Left lung (tissue), 10 donors: ENCODE data around the gene ARHGAP26. TPM values are rescaled to one million over a fixed set of nuclear protein-coding genes. Genes with fewer than 3 reads are reported as not detected.

ENCODE experiments used
- ATAC-seq: fragments of 200-7000 bp; cut with Tn5 transposase; one replicate; pipeline ENCODE4 v1.9.1; 2020; ENCODE audit warnings: moderate library complexity
- DNase-seq, 4 donors: peaks; one replicate each; pipeline ENCODE4 v3.0.0-alpha.2; 2013 to 2020
- H3K27ac ChIP-seq, 2 donors: fragments of 200-600 bp; sonication (generic) in 1 of 2; one replicate each; pipeline versions ENCODE4 v1.5.0 to v1.8.0; 2020 to 2021
- H3K27me3 ChIP-seq, 2 donors: fragments of 200-600 bp; sonication (generic) in 1 of 2; one replicate each; pipeline versions ENCODE4 v1.5.0 to v1.8.0; 2020 to 2021
- H3K36me3 ChIP-seq, 2 donors: fragments of 200-600 bp; sonication (generic) in 1 of 2; one replicate each; pipeline versions ENCODE4 v1.5.0 to v1.8.0; 2020 to 2021
- H3K4me1 ChIP-seq, 2 donors: fragments of 200-600 bp; one replicate each; pipeline ENCODE4 v1.8.0; 2021
- H3K4me3 ChIP-seq, 2 donors: fragments of 200-600 bp; sonication (generic) in 1 of 2; one replicate each; pipeline versions ENCODE4 v1.5.0 to v1.8.0; 2020 to 2021; ENCODE audit warnings: mild to moderate bottlenecking in 1 of 2
- H3K9me3 ChIP-seq, 2 donors: fragments of 200-600 bp; sonication (generic) in 1 of 2; one replicate each; pipeline versions ENCODE4 v1.5.0 to v1.8.0; 2020 to 2021
- CTCF ChIP-seq, 2 donors: fragments of 200-600 bp; sonication (generic) in 1 of 2; IDR thresholded peaks; one replicate each; pipeline versions ENCODE4 v1.5.0 to v1.8.0; 2021; ENCODE audit warnings: antibody characterized with exemption in 2 of 2
- intact Hi-C, 2 donors: fragments of 100-400 bp; cut with DNase I; formaldehyde crosslinking; loops; one replicate each; pipeline versions ENCODE4 v1.11.2 to v1.14.2; 2022
- polyA plus RNA-seq, 6 donors: library from polyadenylated mRNA; unstranded; fragments of 120-200 nt; gene quantifications; one replicate each; pipeline ENCODE4 v1.2.1, GENCODE V29; 2013; ENCODE audit not compliant: insufficient read length in 6 of 6
- total RNA-seq, 2 donors: library from RNA; stranded (reverse); fragmentation: NEBNext Ultra II Directional; extraction: Animal tissue kit (Norgen Biotek cat#: 25700); gene quantifications; one replicate each; pipeline ENCODE4 v1.2.1, GENCODE V29; 2021
- donor health status: DM: no; HTN: yes; CAD: no.
- donor health status: DM: no; HTN: no; CAD: no.

ARHGAP26 gene
- total and polyA plus RNA-seq, 8 donors: 13.9 to 61.9 (median 14.9) TPM

GRCh38 chr5:142930395-142931110 is 160.4 kb downstream of the ARHGAP26 start:
- TF ChIP-seq CTCF (IDR thresholded peaks at IDR 0.05): no peak
- Histone ChIP-seq H3K4me3 (no peak overlapping the region), H3K27me3 (no peaks in the 10 kb centered on the region), H3K9me3 (no peaks in the 10 kb centered on the region), H3K4me1 (peaks cover 5 to 54% of the 10 kb centered on the region in 2 donors), H3K36me3 (peaks cover 0 to 21% of the 10 kb centered on the region in 2 donors), H3K27ac (no peak overlapping the region)
- ATAC-seq (no peak), DNase-seq (no peak)
- intact Hi-C loops: no loop called here

- ATAC-seq (no peak), DNase-seq (no peak)
- H3K4me1 ChIP-seq: peaks cover 0 to 46% of the 10 kb centered on the region in 2 donors
- H3K27ac ChIP-seq: no peak overlapping the region
- peaks cover 0 to 21% of the 10 kb centered on the region in 2 donors for H3K36me3 ChIP-seq
- H3K4me3 ChIP-seq: no peak overlapping the region
- no peaks in the 10 kb centered on the region for H3K9me3 ChIP-seq
- TF ChIP-seq CTCF (IDR thresholded peaks at IDR 0.05): no peak
- no peaks in the 10 kb centered on the region for H3K27me3 ChIP-seq
- intact Hi-C loops: no loop called here
Measured at GRCh38 chr5:142931896-142932686, 161.9 kb downstream of the ARHGAP26 start.

GRCh38 chr5:142934051-142934762 is 164.0 kb downstream of the ARHGAP26 start:
- Histone ChIP-seq H3K4me3 (no peak overlapping the region), H3K27me3 (no peaks in the 10 kb centered on the region), H3K27ac (no peak overlapping the region), H3K9me3 (no peaks in the 10 kb centered on the region), H3K36me3 (peaks cover 0 to 21% of the 10 kb centered on the region in 2 donors), H3K4me1 (peaks cover 0 to 37% of the 10 kb centered on the region in 2 donors)
- intact Hi-C loops: no loop called here
- no peak for ATAC-seq
- no peak for DNase-seq
- no peak for TF ChIP-seq CTCF (IDR thresholded peaks at IDR 0.05)

GRCh38 chr5:142935014-142935413 is 164.8 kb downstream of the ARHGAP26 start:
- Histone ChIP-seq H3K4me3 (no peak overlapping the region), H3K27ac (peak overlapping the region; percentile 29 to 34), H3K9me3 (no peaks in the 10 kb centered on the region), H3K36me3 (peaks cover 0 to 21% of the 10 kb centered on the region in 2 donors), H3K27me3 (no peaks in the 10 kb centered on the region), H3K4me1 (peaks cover 0 to 30% of the 10 kb centered on the region in 2 donors)
- intact Hi-C loops: no loop called here
- DNase-seq (no peak), ATAC-seq (peak; percentile 23)
- TF ChIP-seq CTCF (IDR thresholded peaks at IDR 0.05): no peak

- intact Hi-C loops: no loop called here
- Histone ChIP-seq H3K27ac (no peak overlapping the region), H3K4me3 (no peak overlapping the region), H3K4me1 (peaks cover 0 to 27% of the 10 kb centered on the region in 2 donors), H3K27me3 (no peaks in the 10 kb centered on the region), H3K36me3 (peaks cover 0 to 13% of the 10 kb centered on the region in 2 donors), H3K9me3 (no peaks in the 10 kb centered on the region)
- DNase-seq: no peak
- TF ChIP-seq CTCF (IDR thresholded peaks at IDR 0.05): no peak
- no peak for ATAC-seq
Measured at GRCh38 chr5:142937374-142937773, 167.2 kb downstream of the ARHGAP26 start.
